Spleen (tissue), 7 donors: ENCODE measurements around the gene CABLES2.

Experiments used
- CTCF ChIP-seq, 11 experiments: fragments of 200-600 bp in 7 of 11; fragments of 450-650 bp in 4 of 11; sonication (generic) in 4 of 11; IDR thresholded peaks in 8 of 11; conservative IDR thresholded peaks in 3 of 11; 1 replicate in 7 of 11; 2 replicates in 4 of 11; pipeline versions ENCODE4 v1.4.0 to v1.8.0; 2016 to 2021; ENCODE audit warnings: antibody characterized with exemption in 11 of 11, inconsistent platforms in 4 of 11, mild to moderate bottlenecking in 1 of 11
- POLR2A ChIP-seq, 3 donors: fragments of 450-650 bp; IDR thresholded peaks; one replicate each; pipeline ENCODE4 v1.5.1; 2017; ENCODE audit warnings: antibody characterized with exemption in 3 of 3, mild to moderate bottlenecking in 1 of 3
- POLR2AphosphoS5 ChIP-seq, 3 donors: sonication (generic); formaldehyde crosslinking; IDR thresholded peaks; one replicate each; pipeline ENCODE4 v1.5.1; 2017; ENCODE audit warnings: antibody characterized with exemption in 3 of 3
- donor health status: DM: no; HTN: no; CAD: no; lungs with moderate emphysema.
- donor health status: DM: no; HTN: no; CAD: no.
- donor health status: DM: no; HTN: no; CAD: no.

GRCh38 chr20:62400021-62400420 is 7.1 kb downstream of the CABLES2 start:
- TF ChIP-seq CTCF (IDR thresholded peaks at IDR 0.05 in 8 of 11, conservative IDR thresholded peaks at IDR 0.05 in 3 of 11), result no peak
- TF ChIP-seq POLR2A (IDR thresholded peaks at IDR 0.05), result no peak
- no peak for TF ChIP-seq POLR2AphosphoS5 (IDR thresholded peaks at IDR 0.05)
